Measurements from ENCODE around the gene MUC4. TPM values are rescaled to one million over a fixed set of nuclear protein-coding genes. Genes with fewer than 3 reads are reported as not detected.

MUC4 gene
- total RNA-seq, 1 experiment from 2014 or later, result not detected

DNA sequence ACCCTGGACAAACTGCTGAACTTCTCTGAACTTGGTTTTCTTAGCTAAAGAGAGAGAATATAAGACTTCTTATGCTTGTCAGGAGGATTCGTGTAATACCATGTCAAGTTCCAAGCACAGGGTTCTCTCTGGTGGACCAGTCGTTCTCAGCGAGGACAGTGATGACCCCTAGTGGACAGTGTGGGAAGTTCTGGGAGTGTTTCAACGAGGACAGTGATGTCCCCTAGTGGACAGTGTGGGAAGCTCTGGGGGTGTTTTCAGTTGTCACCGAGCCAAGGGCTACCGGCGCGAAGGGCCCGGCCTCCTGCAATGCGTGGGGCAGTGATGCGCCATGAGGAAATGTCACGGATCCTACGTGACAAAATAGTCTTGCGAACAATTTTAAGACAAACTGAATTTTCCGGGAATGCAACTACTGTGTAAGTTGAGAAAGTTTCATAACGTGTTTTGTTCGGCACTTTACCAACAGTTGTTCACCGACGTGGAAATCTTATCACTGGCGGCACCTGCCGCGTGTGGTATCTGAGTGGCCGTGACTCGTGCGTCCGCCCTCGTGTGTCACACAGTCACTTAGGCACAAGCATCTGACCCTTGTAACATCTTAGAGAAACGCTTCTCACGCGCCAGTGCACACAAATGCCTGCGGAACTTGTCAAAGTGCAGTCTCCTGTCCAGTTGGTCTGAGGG, 39.3 kb upstream of the MUC4 start:
- H4K20me1 ChIP-seq (ENCODE audit: low read length), result no peaks in the 10 kb centered on the region
- intact Hi-C loops (cut with micrococcal nuclease), result loop anchor here (2.0 to 5.0 kb wide), 2 partner anchors 292 to 579 kb away; partner anchors contain the start of gene XXYLT1
- peak; percentile 96 for DNase-seq
- no peaks in the 10 kb centered on the region for H3K36me3 ChIP-seq (ENCODE audit: low read depth, low read length)
- no peak overlapping the region for H3K27ac ChIP-seq (ENCODE audit: low read length)
- ChIA-PET POLR2A (ENCODE audit: unreplicated experiment) (no interaction called here), CTCF (interaction anchor here (0.6 to 1.7 kb wide), 3 partner anchors 8 to 280 kb away, joined by 3 to 9 read pairs (median 4); no protein-coding TSS in a partner anchor)
- H3F3A ChIP-seq (ENCODE audit: low read length, unreplicated experiment), result no peaks in the 10 kb centered on the region
- H3K4me1 ChIP-seq (ENCODE audit: insufficient read depth, low read length), result peaks cover 7% of the 10 kb centered on the region
- no peaks in the 10 kb centered on the region for H3K9me3 ChIP-seq (ENCODE audit: low read length)
- H3K4me3 ChIP-seq (ENCODE audit: low read length), result no peak overlapping the region
- ATAC-seq, result peak; percentile 73
- no peaks in the 10 kb centered on the region for H3K79me2 ChIP-seq (ENCODE audit: low read length)
- peak overlapping the region; percentile 36 for H3K4me2 ChIP-seq (ENCODE audit: low read length)
- no TSS peak for BruUV-seq (replicated peaks)
- H3K9ac ChIP-seq (ENCODE audit: low read length), result no peak overlapping the region
- no peaks in the 10 kb centered on the region for H3K9me2 ChIP-seq (replicated peaks; ENCODE audit: low read length)
- TF ChIP-seq EZH2 (IDR thresholded peaks at IDR 0.05; ENCODE audit: low read length, unreplicated experiment) (no peak), EZH2phosphoT487 (IDR thresholded peaks at IDR 0.05; ENCODE audit: borderline replicate concordance, low read length) (no peak)
- TF ChIP-seq, protein P1, sequence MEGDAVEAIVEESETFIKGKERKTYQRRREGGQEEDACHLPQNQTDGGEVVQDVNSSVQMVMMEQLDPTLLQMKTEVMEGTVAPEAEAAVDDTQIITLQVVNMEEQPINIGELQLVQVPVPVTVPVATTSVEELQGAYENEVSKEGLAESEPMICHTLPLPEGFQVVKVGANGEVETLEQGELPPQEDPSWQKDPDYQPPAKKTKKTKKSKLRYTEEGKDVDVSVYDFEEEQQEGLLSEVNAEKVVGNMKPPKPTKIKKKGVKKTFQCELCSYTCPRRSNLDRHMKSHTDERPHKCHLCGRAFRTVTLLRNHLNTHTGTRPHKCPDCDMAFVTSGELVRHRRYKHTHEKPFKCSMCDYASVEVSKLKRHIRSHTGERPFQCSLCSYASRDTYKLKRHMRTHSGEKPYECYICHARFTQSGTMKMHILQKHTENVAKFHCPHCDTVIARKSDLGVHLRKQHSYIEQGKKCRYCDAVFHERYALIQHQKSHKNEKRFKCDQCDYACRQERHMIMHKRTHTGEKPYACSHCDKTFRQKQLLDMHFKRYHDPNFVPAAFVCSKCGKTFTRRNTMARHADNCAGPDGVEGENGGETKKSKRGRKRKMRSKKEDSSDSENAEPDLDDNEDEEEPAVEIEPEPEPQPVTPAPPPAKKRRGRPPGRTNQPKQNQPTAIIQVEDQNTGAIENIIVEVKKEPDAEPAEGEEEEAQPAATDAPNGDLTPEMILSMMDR (conservative IDR thresholded peaks at IDR 0.05; ENCODE audit: low read depth, low read length), result peak; percentile 100
- no peaks in the 10 kb centered on the region for H3K27me3 ChIP-seq (ENCODE audit: low read length)
- H2AFZ ChIP-seq (ENCODE audit: low read length), result 0 out of 2 replicates have a peak overlapping the region, but pooled peaks have one; percentile 5

DNA sequence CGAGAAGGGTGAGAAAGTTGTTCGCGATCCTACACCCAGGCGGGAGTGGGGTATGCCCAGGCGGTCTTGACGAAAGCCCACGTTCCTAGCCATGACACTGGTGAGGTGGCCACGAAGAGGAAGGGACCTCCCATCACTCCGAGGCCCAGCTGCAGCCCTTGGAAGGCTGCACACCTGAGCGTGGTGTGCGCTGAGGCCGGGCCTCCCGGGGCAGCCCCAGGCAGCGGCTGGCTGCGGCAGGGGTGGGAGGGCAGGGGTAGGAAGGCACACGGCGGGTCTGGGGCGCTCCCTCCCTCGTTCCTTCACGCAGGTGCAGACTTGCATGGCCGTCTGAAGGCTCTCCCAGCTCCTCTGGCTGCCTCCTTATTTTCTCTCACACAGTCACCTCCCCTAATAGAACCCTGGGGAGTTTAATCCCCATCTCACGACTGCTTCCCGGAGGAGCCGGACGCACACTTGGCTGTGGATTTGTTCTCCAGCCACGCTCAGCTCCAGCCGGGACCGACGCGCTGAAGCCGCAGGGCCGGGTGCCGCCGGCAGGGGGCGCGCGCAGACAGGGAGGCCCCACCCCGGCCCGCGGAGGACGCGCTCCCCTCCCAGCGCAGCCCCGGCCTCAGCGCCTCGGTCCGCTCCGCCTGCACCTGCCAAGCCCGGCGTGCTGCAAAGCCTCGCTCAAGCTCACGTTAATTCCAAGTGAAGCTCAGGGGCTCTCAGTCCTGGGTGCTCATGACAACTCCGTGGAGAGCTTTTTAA, 37.8 kb upstream of the MUC4 start:
- no peaks in the 10 kb centered on the region for H3K36me3 ChIP-seq (ENCODE audit: low read depth, low read length)
- no peak overlapping the region for H3K4me3 ChIP-seq (ENCODE audit: low read length)
- no peaks in the 10 kb centered on the region for H3F3A ChIP-seq (ENCODE audit: low read length, unreplicated experiment)
- no peaks in the 10 kb centered on the region for H3K79me2 ChIP-seq (ENCODE audit: low read length)
- TF ChIP-seq EZH2 (IDR thresholded peaks at IDR 0.05; ENCODE audit: low read length, unreplicated experiment) (no peak), EZH2phosphoT487 (IDR thresholded peaks at IDR 0.05; ENCODE audit: borderline replicate concordance, low read length) (no peak)
- TF ChIP-seq, protein P1 (conservative IDR thresholded peaks at IDR 0.05; ENCODE audit: low read depth, low read length), result peak; percentile 71
- DNase-seq, result peak; percentile 58
- intact Hi-C loops (cut with micrococcal nuclease), result loop anchor here (2.0 to 5.0 kb wide), 2 partner anchors 291 to 577 kb away; partner anchors contain the start of gene XXYLT1
- BruUV-seq (replicated peaks), result no TSS peak
- H3K9me2 ChIP-seq (replicated peaks; ENCODE audit: low read length), result no peaks in the 10 kb centered on the region
- no peak overlapping the region for H3K9ac ChIP-seq (ENCODE audit: low read length)
- H3K27me3 ChIP-seq (ENCODE audit: low read length), result no peaks in the 10 kb centered on the region
- no peaks in the 10 kb centered on the region for H3K9me3 ChIP-seq (ENCODE audit: low read length)
- H4K20me1 ChIP-seq (ENCODE audit: low read length), result no peaks in the 10 kb centered on the region
- H3K27ac ChIP-seq (ENCODE audit: low read length), result peak overlapping the region; percentile 8; the same call in 1 of the 2 replicates
- ATAC-seq, result peak; percentile 70
- ChIA-PET POLR2A (ENCODE audit: unreplicated experiment) (no interaction called here), CTCF (interaction anchor here (0.6 to 1.7 kb wide), 3 partner anchors 10 to 34 kb away, joined by 3 to 9 read pairs (median 4); no protein-coding TSS in a partner anchor)
- H2AFZ ChIP-seq (ENCODE audit: low read length), result no peak overlapping the region; the same call in 1 of the 2 replicates
- no peak overlapping the region for H3K4me2 ChIP-seq (ENCODE audit: low read length)
- H3K4me1 ChIP-seq (ENCODE audit: insufficient read depth, low read length), result peaks cover 7% of the 10 kb centered on the region
